Stimulated activated CD4-positive, alpha-beta T cell treated with anti-CD3 and anti-CD28 coated beads, TNF-alpha, amount 100 ng/mL, for 24 hours (primary cell): Measurements from ENCODE around the gene RAB12.
"Not testable (repeated sequence)": the region's sequence is repeated elsewhere in the genome, so short reads cannot be mapped to it uniquely, and the experiment has no call there.

Source experiments
- DNase-seq, 3 experiments: peaks; one replicate each; pipeline ENCODE4 v3.0.0-alpha.2; 2020; ENCODE audit warnings: low read depth in 3 of 3

RAB12 gene, protein sequence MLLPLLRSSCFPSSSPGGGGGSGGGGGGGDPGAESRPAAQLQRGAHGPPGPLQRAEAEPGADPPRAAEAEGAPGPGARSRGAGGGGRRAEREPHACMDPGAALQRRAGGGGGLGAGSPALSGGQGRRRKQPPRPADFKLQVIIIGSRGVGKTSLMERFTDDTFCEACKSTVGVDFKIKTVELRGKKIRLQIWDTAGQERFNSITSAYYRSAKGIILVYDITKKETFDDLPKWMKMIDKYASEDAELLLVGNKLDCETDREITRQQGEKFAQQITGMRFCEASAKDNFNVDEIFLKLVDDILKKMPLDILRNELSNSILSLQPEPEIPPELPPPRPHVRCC

DNA sequence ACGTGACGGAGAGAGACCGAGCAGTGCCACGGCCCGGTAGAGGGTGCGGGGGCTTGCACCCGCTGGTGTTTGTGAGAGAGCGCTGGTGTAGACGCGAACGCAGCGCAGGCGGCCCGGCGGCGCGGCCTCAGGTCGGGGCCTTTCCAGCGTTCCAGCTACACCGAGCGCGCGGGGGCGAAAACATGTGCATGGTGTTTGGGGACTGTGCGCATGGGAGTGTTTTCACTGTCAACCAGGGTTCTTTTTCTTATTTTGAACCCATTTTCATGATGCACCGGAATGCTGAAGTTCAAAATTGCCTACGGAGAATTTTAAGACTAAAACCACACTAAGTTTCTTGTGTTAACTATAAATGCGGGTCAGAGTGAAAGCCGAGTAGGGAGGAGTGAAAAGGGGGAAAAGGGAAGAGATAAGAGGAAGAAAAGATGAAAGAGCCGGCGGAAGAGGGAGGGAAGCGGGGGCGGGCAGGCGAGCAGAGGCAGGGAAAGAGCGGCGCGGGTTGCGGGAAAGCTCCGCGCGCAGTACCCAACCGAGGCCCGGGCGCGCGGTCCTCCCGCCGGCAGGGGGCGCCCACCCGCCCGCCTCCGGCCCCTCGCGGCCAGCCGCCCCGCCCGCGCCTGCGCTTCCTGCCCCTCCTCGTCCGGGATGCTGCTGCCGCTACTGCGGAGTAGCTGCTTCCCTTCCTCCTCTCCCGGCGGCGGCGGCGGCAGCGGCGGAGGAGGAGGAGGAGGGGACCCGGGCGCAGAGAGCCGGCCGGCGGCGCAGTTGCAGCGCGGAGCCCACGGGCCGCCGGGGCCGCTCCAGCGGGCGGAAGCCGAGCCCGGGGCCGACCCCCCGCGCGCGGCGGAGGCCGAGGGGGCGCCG lies at the start of gene RAB12:
Gene RAB12 (plus strand): TSS at position 643 of the 864 bp plus-strand sequence. CDS start 3 bp downstream, at position 646.
- peak; percentile 65 to 83 (median 83) for DNase-seq

DNA sequence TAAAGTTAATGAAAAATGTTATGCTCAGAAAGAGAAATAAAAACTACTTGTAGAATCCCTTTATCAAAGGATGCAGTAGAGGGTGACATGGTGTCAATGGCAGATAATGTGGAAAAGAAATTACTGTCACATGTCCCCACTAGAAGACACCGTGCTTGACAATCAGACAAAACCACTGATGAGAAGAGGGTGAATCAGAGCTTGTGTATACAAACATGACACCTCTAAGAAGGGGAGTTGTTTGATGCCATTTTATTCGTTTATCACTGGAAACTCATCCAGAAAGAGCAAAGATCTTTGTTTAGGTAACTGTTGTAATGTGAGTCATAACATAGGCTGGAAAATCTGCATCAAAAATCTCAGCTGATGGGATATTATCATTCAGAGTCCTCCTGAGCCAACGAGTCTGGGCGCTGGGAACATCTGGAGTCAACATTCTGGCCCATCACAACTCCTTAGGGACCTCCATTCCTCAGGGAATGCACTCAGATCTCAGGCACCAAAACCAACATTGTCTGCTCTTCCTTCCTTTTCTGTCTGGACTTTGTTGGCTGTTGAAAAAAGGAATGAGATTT lies 49.5 kb upstream of the RAB12 start:
- no peak for DNase-seq

DNA sequence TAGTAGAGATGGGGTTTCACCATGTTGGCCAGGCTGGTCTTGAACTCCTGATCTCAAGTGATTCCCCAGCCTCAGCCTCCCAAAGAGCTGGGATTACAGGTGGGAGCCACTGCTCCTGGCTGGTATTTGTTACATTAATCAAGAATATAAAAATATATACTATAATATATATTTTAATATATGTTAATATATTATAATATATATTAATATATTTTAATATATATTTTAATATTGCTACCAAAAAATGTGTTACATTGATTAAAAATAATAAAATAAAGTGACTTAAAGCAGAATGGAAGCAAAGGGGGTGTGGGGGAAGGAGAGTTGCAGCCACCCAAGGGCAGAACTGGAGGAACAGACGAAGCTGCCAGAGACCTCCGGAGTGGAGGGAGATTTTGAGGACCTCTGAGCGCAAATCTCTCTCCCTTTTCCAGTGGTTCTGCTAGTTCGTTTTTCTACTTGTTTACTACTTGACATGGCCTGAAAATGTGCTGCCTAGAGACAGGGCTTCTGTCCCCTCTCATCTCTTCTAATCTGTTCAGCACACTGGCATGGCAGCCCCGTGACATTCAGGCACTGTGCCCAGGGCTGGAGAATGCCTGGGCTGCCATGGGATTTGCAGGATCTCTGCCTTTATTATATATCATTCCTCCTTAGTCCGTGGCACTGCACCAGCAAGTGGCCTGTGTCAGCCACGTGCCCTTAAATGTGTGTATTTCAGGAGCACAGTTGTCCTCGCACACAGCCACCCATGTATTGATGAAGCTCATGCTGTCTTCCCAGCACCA lies 47.9 kb upstream of the RAB12 start:
- DNase-seq: no peak

DNA sequence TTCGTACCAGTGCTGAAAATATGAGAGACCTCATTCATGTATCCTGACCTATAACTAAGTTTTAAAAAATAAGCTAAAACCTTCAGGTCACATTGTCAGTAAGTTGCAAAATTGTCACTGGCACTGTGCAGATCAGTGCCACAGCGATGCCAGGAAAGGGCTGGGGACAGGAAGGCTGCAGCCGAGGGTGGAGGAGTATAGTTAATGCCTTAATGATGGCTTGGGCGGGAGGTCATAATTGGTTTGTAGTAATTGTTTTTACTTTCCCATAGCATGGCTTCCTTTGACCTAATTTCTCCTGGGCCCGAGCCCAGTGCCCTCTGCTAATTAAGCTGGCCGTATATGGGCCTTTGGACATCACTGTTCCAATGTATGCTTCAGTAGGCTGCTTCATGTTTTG lies 47.2 kb upstream of the RAB12 start:
- no peak for DNase-seq

DNA sequence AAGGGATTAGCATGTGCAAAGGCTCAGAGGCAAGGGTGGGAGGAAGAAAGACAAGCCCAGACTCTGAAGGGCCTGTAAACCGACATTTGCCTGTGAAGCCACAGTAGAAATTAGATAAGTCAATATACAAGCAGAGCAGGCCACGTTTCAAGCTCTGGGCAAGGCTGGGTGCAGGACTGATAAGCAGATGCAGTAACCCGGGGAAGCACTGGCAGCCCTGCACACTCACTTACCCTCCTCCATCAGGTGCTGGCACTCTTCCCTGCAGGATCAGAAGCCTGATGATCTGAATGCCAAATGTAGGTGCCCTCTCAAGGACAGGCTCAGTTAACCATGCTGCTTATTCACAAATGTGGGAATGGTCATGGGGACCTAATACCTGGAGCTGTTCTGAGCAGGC lies 46.3 kb upstream of the RAB12 start:
- no peak for DNase-seq

DNA sequence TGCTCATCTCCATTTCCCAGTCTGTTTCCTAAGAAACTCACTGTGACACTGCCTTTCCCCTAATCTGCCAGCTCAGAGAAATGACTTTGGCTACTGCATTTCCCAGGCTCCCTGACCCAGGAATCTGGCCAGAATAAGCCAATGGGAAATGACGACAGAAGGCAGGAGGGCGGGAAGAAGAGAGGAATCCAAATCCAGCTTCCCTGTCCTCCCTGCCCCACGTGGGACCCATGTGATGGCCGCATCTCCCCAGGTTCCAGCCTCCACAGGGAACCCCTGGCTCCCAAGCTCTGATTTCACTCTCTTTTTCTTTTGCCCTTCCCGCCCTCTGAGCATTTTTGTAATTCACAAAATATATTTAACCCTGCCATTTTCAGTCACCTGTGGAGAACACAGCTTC lies 37.8 kb upstream of the RAB12 start:
- no peak for DNase-seq

DNA sequence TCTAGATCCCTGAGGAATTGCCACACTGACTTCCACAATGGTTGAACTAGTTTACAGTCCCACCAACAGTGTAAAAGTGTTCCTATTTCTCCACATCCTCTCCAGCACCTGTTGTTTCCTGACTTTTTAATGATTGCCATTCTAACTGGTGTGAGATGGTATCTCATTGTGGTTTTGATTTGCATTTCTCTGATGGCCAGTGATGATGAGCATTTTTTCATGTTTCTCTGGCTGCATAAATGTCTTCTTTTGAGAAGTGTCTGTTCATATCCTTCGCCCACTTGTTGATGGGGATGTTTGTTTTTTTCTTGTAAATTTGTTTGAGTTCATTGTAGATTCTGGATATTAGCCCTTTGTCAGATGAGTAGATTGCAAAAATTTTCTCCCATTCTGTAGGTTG lies 35.5 kb upstream of the RAB12 start:
- DNase-seq: not testable (repeated sequence)

DNA sequence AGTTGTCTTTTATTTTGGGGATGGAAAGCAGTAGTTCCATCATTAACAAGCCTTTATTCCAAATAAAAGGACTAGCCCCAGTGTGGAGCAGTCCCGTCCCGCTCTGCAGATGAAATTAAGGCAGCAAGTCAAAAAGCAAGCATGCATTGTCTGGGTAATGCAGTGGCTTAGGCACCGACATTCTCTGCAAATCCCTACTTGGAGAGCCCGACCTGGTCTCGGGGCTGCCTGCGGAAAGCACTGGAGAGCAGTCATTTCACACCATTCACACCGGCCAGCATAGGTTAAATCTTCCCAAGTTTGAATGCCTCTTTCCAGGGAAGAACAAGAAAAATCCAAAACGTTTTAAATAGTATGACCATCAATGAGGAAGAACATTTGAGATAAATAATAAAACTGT lies 24.4 kb upstream of the RAB12 start:
- DNase-seq: no peak

DNA sequence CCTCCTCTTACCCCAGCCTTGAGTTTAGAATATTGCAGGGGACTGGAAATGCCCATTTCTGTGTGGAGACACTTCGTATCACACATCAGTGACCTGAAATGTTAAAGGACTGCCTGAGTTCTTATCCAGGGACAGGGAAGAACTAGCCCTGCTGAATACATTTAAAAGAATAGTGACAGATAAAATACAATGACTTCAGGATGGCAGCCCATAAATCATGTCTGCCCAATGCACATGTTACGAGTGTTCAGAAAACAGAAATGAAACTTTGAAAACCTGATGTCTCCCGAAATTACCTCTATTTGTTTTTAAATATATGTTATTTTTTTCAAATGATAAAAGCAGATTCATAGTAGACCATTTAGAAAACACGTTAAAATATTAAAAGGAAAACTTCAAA lies 22.3 kb upstream of the RAB12 start:
- DNase-seq: no peak

DNA sequence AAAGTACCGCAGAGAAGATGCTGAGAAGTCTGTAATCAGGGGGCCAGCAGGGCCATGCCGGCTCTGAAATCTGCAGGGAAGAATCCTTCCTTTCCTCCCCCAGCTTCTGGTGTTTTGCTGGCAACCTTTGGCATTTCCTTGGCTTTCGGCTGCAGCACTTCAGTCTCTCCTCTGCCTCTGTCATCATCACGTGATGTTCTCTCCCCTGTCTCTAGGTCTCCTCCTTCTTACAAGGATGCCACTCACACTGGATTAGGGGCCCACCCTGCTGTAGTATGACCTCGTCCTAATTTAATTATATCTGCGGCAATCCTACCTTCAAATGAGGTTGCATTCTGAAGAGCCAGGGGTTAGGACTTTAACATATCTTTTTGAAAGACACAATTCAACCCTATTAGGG lies 13.8 kb upstream of the RAB12 start:
- DNase-seq: no peak

DNA sequence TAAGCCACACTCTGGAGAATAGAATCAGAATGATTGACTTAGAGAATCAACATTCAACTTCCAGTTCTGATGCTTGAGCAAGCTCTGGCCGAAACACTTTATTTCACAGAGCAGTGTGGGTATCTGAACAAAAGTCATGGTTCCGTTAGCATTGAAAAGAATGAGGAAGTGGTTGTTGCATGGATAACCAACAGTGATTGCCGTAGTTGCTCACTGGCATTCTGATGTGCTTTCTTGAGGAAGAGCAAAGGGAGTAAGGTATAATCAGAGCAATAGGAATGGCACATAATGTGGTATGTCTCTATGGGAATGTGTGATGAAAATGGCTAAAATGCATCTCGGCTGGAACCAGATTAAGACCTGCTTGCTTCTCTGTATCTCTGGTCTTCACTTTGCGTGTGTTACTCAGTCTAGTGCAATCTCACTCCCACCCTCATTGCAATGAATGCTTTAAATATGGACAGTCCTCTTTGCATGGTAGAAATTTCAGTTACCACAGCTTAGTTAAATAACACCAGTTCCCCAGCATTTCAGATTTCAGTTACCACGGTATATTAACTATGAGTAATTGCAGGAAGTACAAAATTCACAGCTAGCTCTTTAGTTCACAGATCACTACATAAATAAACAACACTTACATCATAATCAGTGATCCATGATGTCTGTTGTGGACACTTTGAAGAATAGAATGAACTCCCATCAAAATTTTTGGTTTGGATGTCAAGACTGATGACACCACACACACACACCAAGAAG lies 7.8 kb upstream of the RAB12 start:
- no peak for DNase-seq

DNA sequence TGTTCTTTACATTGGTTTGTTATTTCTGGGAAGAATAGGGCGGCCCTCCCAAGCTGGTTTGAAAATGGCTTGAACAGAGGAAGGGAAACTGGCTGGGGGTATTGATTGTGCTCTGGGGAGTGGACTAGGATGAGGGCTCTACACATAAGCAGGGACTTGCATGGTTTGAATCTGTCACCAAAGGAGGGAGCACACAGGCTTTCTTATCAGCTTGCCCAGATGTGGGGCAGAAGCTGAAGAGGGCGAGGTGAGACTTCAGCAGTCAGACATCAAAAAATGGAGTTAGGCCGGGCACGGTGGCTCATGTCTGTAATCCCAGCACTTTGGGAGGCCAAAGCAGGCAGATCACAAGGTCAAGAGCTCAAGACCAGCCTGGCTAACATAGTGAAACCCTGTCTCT lies 7.2 kb upstream of the RAB12 start:
- no peak for DNase-seq

DNA sequence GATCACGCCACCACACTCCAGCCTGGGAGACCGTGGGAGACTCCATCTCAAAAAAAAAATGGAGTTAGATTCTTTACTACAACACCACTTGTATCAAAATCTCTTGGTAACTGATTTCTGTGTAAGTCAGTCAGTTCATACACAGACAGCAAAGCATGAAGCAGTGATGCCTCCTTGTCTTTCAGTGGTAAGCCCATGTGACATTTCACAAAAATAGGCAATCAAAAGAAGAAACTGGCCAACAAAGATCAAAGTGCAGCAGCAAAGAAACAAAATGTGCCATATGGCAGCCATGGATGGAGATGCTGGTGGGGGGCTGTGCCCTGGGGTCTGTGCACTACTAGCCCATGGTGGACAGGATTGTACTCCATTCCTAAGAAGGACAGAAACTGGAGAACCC lies 6.7 kb upstream of the RAB12 start:
- no peak for DNase-seq

DNA sequence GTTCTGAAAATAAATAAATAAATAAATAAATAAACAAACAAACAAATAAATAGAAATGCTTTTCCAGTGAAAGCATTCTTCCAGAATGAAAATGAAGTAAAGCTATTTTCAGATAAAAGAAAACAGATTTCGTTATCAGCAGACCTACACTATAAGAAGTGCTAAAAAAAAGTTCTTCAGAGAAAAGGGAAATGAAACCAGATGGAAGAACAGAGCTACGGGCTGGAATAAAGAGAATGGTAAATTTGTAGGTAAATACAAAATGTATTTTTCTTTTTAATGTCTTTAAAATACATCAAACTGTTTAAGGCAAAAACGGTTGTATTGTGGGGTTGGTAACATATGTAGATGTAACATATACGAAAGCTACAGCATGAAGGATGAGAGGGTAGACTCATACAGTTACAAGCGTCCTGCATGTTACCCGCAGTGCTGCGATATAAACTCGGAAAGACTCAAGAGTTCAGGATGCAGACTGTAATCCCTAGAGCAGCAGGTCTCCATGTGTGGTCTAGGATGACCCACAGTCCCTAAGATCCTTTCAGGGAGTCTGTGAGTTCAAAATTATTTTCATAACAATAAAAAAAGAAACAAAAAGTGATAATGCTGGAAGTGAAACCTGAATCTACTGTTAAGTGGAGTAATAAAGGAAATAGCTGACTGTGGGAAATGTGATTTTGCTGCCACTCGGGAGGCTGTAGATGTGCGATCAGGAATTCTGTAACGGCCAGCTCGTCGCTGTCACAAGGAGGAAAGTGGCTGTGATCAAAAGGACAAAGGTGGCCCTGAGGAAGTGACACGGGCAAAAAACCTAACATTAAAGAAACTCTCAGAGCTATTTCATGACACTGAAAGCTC lies 5.3 kb upstream of the RAB12 start:
- DNase-seq: no peak

DNA sequence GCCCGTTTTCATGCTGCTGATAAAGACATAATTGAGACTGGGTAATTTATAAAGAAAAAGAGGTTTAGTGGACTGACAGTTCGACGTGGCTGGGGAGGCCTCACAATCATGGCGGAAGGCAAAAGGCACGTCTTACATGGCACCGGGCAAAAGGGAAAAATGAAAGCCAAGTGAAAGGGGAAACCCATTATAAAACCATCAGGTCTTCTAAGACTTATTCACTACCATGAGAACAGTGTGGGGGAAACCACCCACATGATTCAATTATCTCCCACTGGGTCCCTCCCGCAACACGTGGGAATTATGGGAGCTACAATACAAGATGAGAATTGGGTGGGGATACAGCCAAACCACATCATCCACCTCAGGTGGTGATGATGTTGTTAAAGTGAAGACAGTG lies 3.3 kb upstream of the RAB12 start:
- no peak for DNase-seq

DNA sequence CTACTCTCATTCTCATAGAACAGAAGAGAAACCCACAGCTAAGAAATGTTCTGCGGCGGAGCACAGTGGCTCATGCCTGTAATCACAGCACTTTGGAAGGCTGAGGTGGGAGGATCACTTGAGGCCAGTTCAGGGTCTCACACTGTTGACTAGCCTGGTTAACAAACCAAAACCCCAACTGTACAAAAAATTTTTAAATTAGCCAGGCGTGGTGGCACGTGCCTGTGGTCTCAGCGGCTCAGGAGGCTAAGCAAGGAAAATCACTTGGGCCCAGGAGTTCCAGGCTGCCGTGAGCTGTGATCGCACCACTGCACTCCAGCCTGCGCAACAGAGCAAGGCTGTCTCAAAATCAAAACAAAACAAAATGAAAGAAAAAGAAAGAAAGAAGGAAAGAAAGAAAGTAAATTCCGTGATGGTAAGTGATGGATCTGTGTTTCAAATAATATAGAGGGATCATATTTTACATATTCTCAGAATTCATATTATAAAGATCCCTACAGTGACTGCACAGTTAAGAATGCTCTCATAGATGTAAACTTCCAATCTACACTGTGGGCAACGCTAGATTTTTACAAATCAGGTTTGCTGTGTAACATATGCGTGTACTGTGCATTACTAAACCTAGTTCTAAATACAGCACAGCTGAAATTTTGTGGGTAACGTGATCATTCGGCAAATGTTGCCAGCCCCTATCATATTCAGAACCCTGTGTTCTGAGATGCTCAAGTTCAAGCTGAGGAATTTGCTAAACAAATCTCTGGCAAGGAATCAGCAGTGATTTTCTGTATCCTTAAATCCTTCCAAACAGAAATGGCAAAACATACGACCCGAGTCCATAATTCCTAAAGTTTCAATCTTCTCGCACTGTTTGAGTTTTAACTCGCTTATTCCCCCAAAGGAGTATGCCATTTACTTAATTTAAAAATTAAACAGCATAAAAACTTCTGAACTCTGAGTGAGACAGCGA lies 1.2 kb upstream of the RAB12 start:
- no peak for DNase-seq

DNA sequence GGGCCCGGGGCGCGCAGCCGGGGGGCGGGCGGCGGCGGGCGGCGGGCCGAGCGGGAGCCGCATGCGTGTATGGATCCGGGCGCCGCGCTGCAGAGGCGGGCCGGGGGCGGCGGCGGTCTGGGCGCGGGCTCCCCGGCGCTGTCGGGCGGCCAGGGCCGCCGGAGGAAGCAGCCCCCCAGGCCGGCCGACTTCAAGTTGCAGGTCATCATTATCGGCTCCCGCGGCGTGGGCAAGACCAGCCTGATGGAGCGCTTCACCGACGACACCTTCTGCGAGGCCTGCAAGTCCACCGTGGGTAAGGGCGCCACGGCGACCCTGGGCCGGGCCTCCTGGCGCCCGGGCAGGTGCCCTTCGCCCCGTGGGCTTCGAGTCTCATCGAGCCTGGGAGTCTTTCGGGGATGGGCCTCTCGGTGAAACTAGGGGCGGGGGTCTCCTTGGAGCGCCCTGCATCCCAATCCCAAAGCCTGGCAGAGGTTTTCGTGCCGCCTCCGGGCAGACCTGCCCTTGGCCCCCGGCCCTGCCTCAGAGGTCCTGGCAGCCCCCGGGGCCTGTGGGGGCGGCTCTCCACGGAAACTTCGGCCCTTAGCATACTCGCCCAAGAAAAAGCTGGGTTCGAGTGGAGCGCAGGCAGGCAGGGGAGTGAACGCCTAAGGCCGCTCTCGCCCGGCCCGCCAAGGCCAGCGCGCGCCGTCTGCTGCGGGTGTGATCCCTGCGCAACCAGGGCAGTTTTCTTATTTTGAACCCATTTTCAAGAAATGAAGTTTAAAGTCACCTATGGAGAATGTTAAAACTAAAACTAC lies 622 bp downstream of the RAB12 start:
- DNase-seq: peak in 1 of 3 experiments; percentile 7

DNA sequence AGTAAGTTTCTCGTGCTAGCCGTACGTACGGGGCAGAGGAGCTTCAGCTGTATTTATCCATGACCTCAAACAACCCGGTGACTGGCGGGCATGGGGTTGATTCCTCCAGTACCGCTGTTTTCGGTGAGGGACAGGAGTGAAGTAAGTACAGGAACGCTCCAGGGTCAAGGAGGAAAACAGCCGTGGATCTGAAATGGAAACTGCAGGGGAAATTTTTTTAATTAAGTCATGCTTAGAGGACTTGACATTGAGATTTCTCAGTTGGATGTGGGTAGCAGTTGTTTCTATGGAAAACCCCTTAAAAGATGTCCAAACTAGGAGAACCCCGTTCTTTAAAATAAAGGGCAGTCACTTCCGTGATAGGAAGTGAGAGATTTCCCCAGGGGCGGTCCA lies 1.2 kb downstream of the RAB12 start:
- no peak for DNase-seq
